A549 (cell line): ENCODE measurements around the gene PRKN. TPM values are rescaled to one million over a fixed set of nuclear protein-coding genes. Genes with fewer than 3 reads are reported as not detected.

Source experiments
- ATAC-seq, 2 experiments: fragments of 200-7000 bp in 1 of 2; fragments of >200 bp in 1 of 2; cut with Nextera tagmentation in 1 of 2; cut with Tn5 transposase in 1 of 2; 3 replicates each; pipeline versions ENCODE4 v1.8.0 to v1.9.1; 2018 to 2020; ENCODE audit warnings: mild to moderate bottlenecking in 1 of 2, moderate library complexity in 1 of 2
- CTCF ChIA-PET: fragments of 300-600 bp; sonication (Branson Sonifier 250); formaldehyde crosslinking; extraction: SDS; loops from one replicate; lab custom pipeline; 2021; ENCODE audit warnings: antibody characterized with exemption, inconsistent platforms; lab: Yijun Ruan, JAX
- POLR2A ChIA-PET: fragments of 350-600 bp; formaldehyde crosslinking; extraction: SDS; loops from one replicate; lab custom pipeline; 2021; ENCODE audit warnings: antibody characterized with exemption, inconsistent platforms; lab: Yijun Ruan, JAX
- DNase-seq, 2 experiments: peaks; one replicate each; pipeline versions ENCODE4 v3.0.0 to v3.0.0-alpha.2; 2011 to 2016; ENCODE audit warnings: low read depth in 1 of 2, low spot score in 1 of 2
- FAIRE-seq: peaks from 2 replicates; lab custom pipeline; 2011; peaks lifted over from hg19 to GRCh38; lab: Jason Lieb, UNC
- H3K27ac ChIP-seq, 2 experiments: fragments of >200 bp; sonication (Bioruptor Twin); formaldehyde crosslinking; 3 replicates each; pipeline ENCODE4 v1.5.1; 2016 to 2017
- H3K4me1 ChIP-seq: fragments of >200 bp; sonication (Bioruptor Twin); formaldehyde crosslinking; 3 replicates; pipeline ENCODE4 v1.6.1; 2016
- H3K4me2 ChIP-seq: fragments of >200 bp; sonication (Bioruptor Twin); formaldehyde crosslinking; 3 replicates; pipeline ENCODE4 v1.6.1; 2016
- H3K4me3 ChIP-seq: fragments of >200 bp; sonication (Bioruptor Twin); formaldehyde crosslinking; 3 replicates; pipeline ENCODE4 v1.5.1; 2016
- H3K9me3 ChIP-seq: fragments of >200 bp; sonication (Bioruptor Twin); formaldehyde crosslinking; 3 replicates; pipeline ENCODE4 v1.6.1; 2016
- CBX2 ChIP-seq: fragments of 200-600 bp; sonication (generic); IDR thresholded peaks from 2 replicates; pipeline ENCODE4 v1.6.1; 2016; ENCODE audit warnings: low read depth, mild to moderate bottlenecking, borderline replicate concordance
- CBX8 ChIP-seq: fragments of 200-600 bp; sonication (generic); IDR thresholded peaks from 2 replicates; pipeline ENCODE4 v1.6.1; 2016
- CHD4 ChIP-seq: fragments of 200-600 bp; sonication (generic); IDR thresholded peaks from 2 replicates; pipeline ENCODE4 v1.6.1; 2016; ENCODE audit warnings: antibody characterized with exemption, mild to moderate bottlenecking, borderline replicate concordance
- EHMT2 ChIP-seq: fragments of 200-600 bp; sonication (generic); IDR thresholded peaks from 2 replicates; pipeline ENCODE4 v1.6.1; 2016; ENCODE audit warnings: antibody characterized with exemption, low read depth, mild to moderate bottlenecking, moderate library complexity
- ESRRA ChIP-seq: fragments of 150-350 bp; IDR thresholded peaks from 2 replicates; pipeline ENCODE4 v1.6.1; 2014; ENCODE audit warnings: mild to moderate bottlenecking, low read length, borderline replicate concordance
- FOSL2 ChIP-seq, 2 experiments: fragments of 450-650 bp in 1 of 2; fragments of >200 bp in 1 of 2; sonication (Bioruptor Twin) in 1 of 2; formaldehyde crosslinking; IDR thresholded peaks; 2 replicates each; pipeline versions ENCODE4 v1.5.0 to v1.6.1; 2016 to 2020; ENCODE audit warnings: mild to moderate bottlenecking in 1 of 2, moderate library complexity in 1 of 2
- HEYL ChIP-seq: fragments of 250-450 bp; sonication (Bioruptor Pico); IDR thresholded peaks from 2 replicates; pipeline ENCODE4 v1.8.0; 2021; ENCODE audit warnings: mild to moderate bottlenecking, moderate library complexity
- HMGXB4 ChIP-seq: fragments of 250-450 bp; sonication (Bioruptor Pico); IDR thresholded peaks from 2 replicates; pipeline ENCODE4 v1.5.0; 2021; ENCODE audit warnings: mild to moderate bottlenecking, moderate library complexity, borderline replicate concordance
- KDM5A ChIP-seq: fragments of 200-600 bp; sonication (generic); IDR thresholded peaks from 2 replicates; pipeline ENCODE4 v1.6.1; 2016; ENCODE audit warnings: antibody characterized with exemption, mild to moderate bottlenecking
- MAFK ChIP-seq: fragments of 450-650 bp; IDR thresholded peaks from 2 replicates; pipeline ENCODE4 v1.6.1; 2014; ENCODE audit not compliant: partially characterized antibody
- NFE2L2 ChIP-seq: fragments of 150-350 bp; conservative IDR thresholded peaks from 2 replicates; pipeline ENCODE4 v1.6.1; 2014; ENCODE audit warnings: low read length
- NPAS2 ChIP-seq: fragments of 250-450 bp; sonication (Bioruptor Pico); IDR thresholded peaks from 2 replicates; pipeline ENCODE4 v1.8.0; 2022; ENCODE audit warnings: mild to moderate bottlenecking, moderate library complexity, borderline replicate concordance
- PHF8 ChIP-seq: fragments of 200-600 bp; sonication (generic); IDR thresholded peaks from 2 replicates; pipeline ENCODE4 v1.6.1; 2016; ENCODE audit warnings: low read depth, mild to moderate bottlenecking, antibody characterized with exemption, moderate library complexity, borderline replicate concordance
- POLR2A ChIP-seq: IDR thresholded peaks from 2 replicates; pipeline ENCODE4 v1.6.1; 2012; ENCODE audit warnings: mild to moderate bottlenecking, low read length
- RAD21 ChIP-seq, 2 experiments: fragments of >200 bp in 1 of 2; sonication (Bioruptor Twin) in 1 of 2; formaldehyde crosslinking in 1 of 2; IDR thresholded peaks in 1 of 2; conservative IDR thresholded peaks in 1 of 2; 2 replicates in 1 of 2; 3 replicates in 1 of 2; pipeline ENCODE4 v1.6.1; 2012 to 2018; ENCODE audit warnings: inconsistent platforms in 1 of 2
- RFX5 ChIP-seq: fragments of 450-650 bp; IDR thresholded peaks from 2 replicates; pipeline ENCODE4 v1.7.1; 2014; ENCODE audit warnings: antibody characterized with exemption, mild to moderate bottlenecking, moderate library complexity
- RNF2 ChIP-seq: fragments of 200-600 bp; sonication (generic); IDR thresholded peaks from 2 replicates; pipeline ENCODE4 v1.6.1; 2016; ENCODE audit warnings: low read depth, mild to moderate bottlenecking, antibody characterized with exemption, moderate library complexity, borderline replicate concordance
- TFCP2L1 ChIP-seq: fragments of 250-450 bp; sonication (Bioruptor Pico); IDR thresholded peaks from 2 replicates; pipeline ENCODE4 v1.5.0; 2021; ENCODE audit warnings: mild to moderate bottlenecking
- USF2 ChIP-seq: fragments of 450-650 bp; IDR thresholded peaks from 2 replicates; pipeline ENCODE4 v1.6.1; 2014; ENCODE audit warnings: antibody characterized with exemption
- ZC3H11A ChIP-seq: fragments of 450-650 bp; IDR thresholded peaks from 2 replicates; pipeline ENCODE4 v1.6.1; 2014; ENCODE audit warnings: antibody characterized with exemption, mild to moderate bottlenecking
- ZSCAN20 ChIP-seq: fragments of 250-450 bp; sonication (Bioruptor Pico); IDR thresholded peaks from 2 replicates; pipeline ENCODE4 v1.8.0; 2022; ENCODE audit warnings: mild to moderate bottlenecking, moderate library complexity
- WGBS: methylation state at CpG from one replicate; pipeline ENCODE4 v1.1.6; 2017; ENCODE audit errors: missing lambda C conversion rate; 5-methylcytosine and 5-hydroxymethylcytosine counted together
- polyA plus RNA-seq, 4 experiments: library from polyadenylated mRNA; depleted of rRNA in 3 of 4; stranded (reverse); fragments of >200 nt; fragmentation: RNase III in 1 of 4; extraction: RNeasy Plus Mini Kit Qiagen cat#74134 plus additional on column Dnase treatment in 1 of 4; gene quantifications; 2 replicates in 3 of 4; 3 replicates in 1 of 4; pipeline ENCODE4 v1.2.3, GENCODE V29; 2011 to 2017
- TF ChIP-seq, protein P1 (sequence below): fragments of >200 bp; sonication (Bioruptor Twin); formaldehyde crosslinking; IDR thresholded peaks from 2 replicates; pipeline ENCODE4 v1.6.1; 2016

PRKN gene
- polyA plus RNA-seq, 2 of the 4 experiments (the other 2 are of a cell fraction): 0.36 to 0.39 TPM

GRCh38 chr6:162450358-162450757 lies 277.2 kb downstream of the PRKN start:
- H3K4me3 ChIP-seq: no peak overlapping the region
- WGBS: 78% methylated on average over 8 of the region's 9 CpGs
- ChIA-PET CTCF (no interaction called here), POLR2A (no interaction called here)
- DNase-seq (no peak), FAIRE-seq (no peak), ATAC-seq (no peak)
- H3K4me2 ChIP-seq: no peak overlapping the region
- no peaks in the 10 kb centered on the region for H3K4me1 ChIP-seq
- TF ChIP-seq, protein P1, sequence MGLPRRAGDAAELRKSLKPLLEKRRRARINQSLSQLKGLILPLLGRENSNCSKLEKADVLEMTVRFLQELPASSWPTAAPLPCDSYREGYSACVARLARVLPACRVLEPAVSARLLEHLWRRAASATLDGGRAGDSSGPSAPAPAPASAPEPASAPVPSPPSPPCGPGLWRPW: no peak
- no peak for TF ChIP-seq TFCP2L1 (CRISPR knock-in tag)
- no peak for TF ChIP-seq MAFK
- TF ChIP-seq CBX8: no peak
- no peak for TF ChIP-seq USF2
- no peak for TF ChIP-seq CHD4
- TF ChIP-seq RAD21 (conservative IDR thresholded peaks at IDR 0.05 in 1 of 2, IDR thresholded peaks at IDR 0.05 in 1 of 2): no peak
- no peak for TF ChIP-seq HEYL
- TF ChIP-seq ZC3H11A: no peak
- TF ChIP-seq KDM5A: no peak
- no peak for TF ChIP-seq RNF2
- no peak for TF ChIP-seq NFE2L2
- TF ChIP-seq CBX2: no peak
- TF ChIP-seq ZSCAN20 (CRISPR knock-in tag): no peak
- no peak for TF ChIP-seq NPAS2 (CRISPR knock-in tag)
- no peak for TF ChIP-seq ESRRA
- no peak for TF ChIP-seq EHMT2
- no peak for TF ChIP-seq RFX5
- no peak overlapping the region for H3K27ac ChIP-seq
- H3K9me3 ChIP-seq: no peaks in the 10 kb centered on the region

DNA sequence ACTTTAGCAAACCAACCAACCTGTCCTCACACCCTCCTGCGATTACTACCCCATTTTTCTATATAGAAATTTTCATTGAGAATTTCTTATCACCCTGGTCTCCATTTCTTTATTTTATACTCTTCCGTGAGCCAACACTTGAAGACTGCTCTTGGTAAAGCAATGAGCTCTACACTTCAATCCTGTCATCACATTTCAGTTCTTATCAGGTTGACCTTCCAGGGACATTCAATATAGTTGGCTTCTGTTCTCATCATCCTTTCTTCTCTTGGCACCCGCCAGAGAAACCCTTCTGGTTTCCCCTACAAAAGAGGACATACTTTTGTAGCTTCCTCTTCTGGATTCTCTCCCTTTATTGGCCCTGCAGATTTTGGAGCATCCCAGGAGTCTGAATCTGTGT lies 279.3 kb downstream of the PRKN start:
- POLR2A ChIA-PET: no interaction called here
- Histone ChIP-seq H3K4me3 (no peak overlapping the region), H3K4me1 (no peaks in the 10 kb centered on the region), H3K4me2 (no peak overlapping the region), H3K9me3 (no peaks in the 10 kb centered on the region)
- 56% methylated on average over 3 of the region's 3 CpGs for WGBS
- FAIRE-seq (no peak), DNase-seq (no peak), ATAC-seq (no peak)
- no peak for TF ChIP-seq POLR2A
- TF ChIP-seq PHF8: no peak
- TF ChIP-seq, all 56 proteins: peak for 0
- CTCF ChIA-PET: no interaction called here
- H3K27ac ChIP-seq: no peak overlapping the region

DNA sequence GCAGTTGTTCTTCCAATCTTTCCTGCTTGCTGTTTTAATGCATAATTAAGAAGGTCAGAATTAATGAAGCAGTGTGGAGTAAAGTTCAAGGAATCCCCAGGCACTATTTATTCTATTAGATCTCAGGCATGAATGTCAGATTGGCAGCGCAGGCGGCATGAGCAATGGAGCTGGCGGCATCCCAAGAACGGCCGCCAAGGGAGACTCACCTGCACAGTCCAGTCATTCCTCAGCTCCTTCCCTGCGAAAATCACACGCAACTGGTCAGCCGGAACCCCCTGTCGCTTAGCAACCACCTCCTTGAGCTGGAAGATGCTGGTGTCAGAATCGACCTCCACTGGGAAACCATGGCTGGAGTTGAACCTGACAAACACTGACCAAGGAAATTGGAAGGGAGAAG lies 284.5 kb downstream of the PRKN start:
- Histone ChIP-seq H3K4me1 (no peaks in the 10 kb centered on the region), H3K9me3 (no peaks in the 10 kb centered on the region), H3K27ac (no peak overlapping the region), H3K4me3 (no peak overlapping the region), H3K4me2 (no peak overlapping the region)
- 25% methylated on average over 6 of the region's 10 CpGs for WGBS
- ATAC-seq (no peak), DNase-seq (no peak), FAIRE-seq (no peak)
- ChIA-PET POLR2A (no interaction called here), CTCF (interaction anchor here (1.2 kb wide), 1 partner anchor 293 kb away, joined by 4 read pairs; no protein-coding TSS in a partner anchor)
- TF ChIP-seq HMGXB4: no peak
- no peak for TF ChIP-seq FOSL2 (IDR thresholded peaks at IDR 0.05)
- TF ChIP-seq FOSL2 (CRISPR knock-in tag; IDR thresholded peaks at IDR 0.05): no peak
